Muscle of leg (tissue), 11 donors: ENCODE data around the gene SNX12. TPM values are rescaled to one million over a fixed set of nuclear protein-coding genes. Genes with fewer than 3 reads are reported as not detected.
"Not testable (repeated sequence)": the region's sequence is repeated elsewhere in the genome, so short reads cannot be mapped to it uniquely, and the experiment has no call there.

ENCODE experiments used
- DNase-seq: peaks from one replicate; pipeline ENCODE4 v3.0.0; 2013
- H3K27ac ChIP-seq: one replicate; pipeline ENCODE4 v1.5.1; 2013; ENCODE audit warnings: mild to moderate bottlenecking, low read length, control low read depth
- H3K27me3 ChIP-seq: one replicate; pipeline ENCODE4 v1.6.1; 2013; ENCODE audit warnings: low read length; ENCODE audit not compliant: control insufficient read depth, insufficient read depth
- H3K36me3 ChIP-seq: one replicate; pipeline ENCODE4 v1.6.1; 2013; ENCODE audit warnings: low read length; ENCODE audit not compliant: control insufficient read depth, insufficient read depth
- H3K4me1 ChIP-seq: one replicate; pipeline ENCODE4 v1.6.1; 2013; ENCODE audit warnings: low read length; ENCODE audit not compliant: control insufficient read depth, insufficient read depth
- H3K4me3 ChIP-seq: one replicate; pipeline ENCODE4 v1.5.1; 2013; ENCODE audit warnings: low read length, control low read depth
- H3K9me3 ChIP-seq: replicated peaks from 2 replicates; pipeline ENCODE4 v1.6.1; 2013; ENCODE audit warnings: low read depth, low read length; ENCODE audit not compliant: control insufficient read depth
- WGBS: methylation state at CpG from one replicate; pipeline ENCODE4 v1.1.5; 2013; ENCODE audit warnings: missing lambda C conversion rate; ENCODE audit not compliant: insufficient coverage; 5-methylcytosine and 5-hydroxymethylcytosine counted together
- polyA plus RNA-seq, 8 donors: library from polyadenylated mRNA; unstranded; fragments of 120-200 nt; gene quantifications; one replicate each; pipeline versions ENCODE4 v1.2.1 to v1.2.3, GENCODE V29; 2013; ENCODE audit warnings: inconsistent platforms in 1 of 8, low replicate concordance in 1 of 8; ENCODE audit not compliant: insufficient read length in 8 of 8, insufficient read depth in 1 of 8
- total RNA-seq: library from RNA; stranded (reverse); fragments of 120-200 nt; gene quantifications from one replicate; pipeline ENCODE4 v1.2.4, GENCODE V29; 2013

Gene SNX12
- total and polyA plus RNA-seq, 9 donors, result 43.3 to 60.8 (median 51.7) TPM

DNA sequence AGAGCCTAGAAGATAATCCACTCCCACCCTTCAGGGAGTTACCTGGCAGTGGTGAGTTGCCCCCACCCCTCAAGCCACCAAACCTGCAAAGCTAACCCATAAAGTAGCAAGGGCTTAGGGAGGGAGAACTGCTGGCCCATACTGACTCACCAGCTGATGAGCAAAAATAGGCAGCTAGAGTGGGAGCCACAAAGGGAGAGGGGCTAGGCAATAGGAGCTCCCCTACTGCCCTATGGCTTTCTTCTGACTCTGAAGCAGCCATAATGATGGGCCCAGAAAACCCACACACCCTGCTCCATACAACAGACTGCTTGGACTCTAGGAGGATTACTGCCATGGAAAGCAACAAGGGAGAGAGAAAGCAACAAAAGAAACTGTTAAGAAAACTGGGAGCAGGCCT is 8.0 kb downstream of the SNX12 start:
- peaks cover 13% of the 10 kb centered on the region for H3K36me3 ChIP-seq
- no peaks in the 10 kb centered on the region for H3K4me1 ChIP-seq
- H3K27me3 ChIP-seq, result peaks cover 4% of the 10 kb centered on the region
- no peak overlapping the region for H3K27ac ChIP-seq
- H3K9me3 ChIP-seq, result no peaks in the 10 kb centered on the region
- no peak overlapping the region for H3K4me3 ChIP-seq
- DNase-seq, result no peak

DNA sequence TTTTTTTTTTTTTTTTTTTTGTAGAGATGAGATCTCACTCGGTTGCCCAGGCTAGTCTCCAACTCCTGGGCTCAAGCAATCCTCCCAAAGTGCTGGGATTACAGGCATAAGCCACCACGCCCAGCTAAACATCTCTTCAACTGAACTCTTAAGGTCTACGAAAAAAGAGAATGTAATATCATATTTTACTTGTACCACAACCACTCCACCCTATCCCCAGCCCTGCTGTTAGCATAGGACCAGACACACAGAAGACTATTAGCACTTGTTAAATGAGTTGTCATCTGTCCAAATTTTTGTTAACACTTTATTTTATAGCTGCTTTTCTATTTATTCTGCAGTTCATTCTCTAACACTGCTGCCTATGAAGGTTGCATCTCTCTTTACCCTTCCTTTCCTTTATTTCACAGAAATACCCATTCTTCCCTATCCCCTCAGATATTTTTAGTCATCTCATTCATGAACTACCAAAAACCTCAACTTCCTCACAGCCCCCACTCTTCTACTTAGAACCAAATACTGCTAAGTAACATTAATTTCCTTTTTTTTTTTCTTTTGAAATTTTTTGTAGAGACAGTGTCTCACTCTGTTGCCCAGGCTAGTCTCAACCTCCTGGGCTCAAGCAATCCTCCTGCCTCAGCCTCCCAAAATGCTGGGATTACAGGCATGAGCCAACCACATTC is 10.1 kb downstream of the SNX12 start:
- no peak overlapping the region for H3K4me3 ChIP-seq
- H3K4me1 ChIP-seq, result no peaks in the 10 kb centered on the region
- H3K27me3 ChIP-seq, result peaks cover 4% of the 10 kb centered on the region
- no peak overlapping the region for H3K27ac ChIP-seq
- H3K9me3 ChIP-seq, result no peaks in the 10 kb centered on the region
- H3K36me3 ChIP-seq, result peaks cover 14% of the 10 kb centered on the region
- no CpG with 5 or more reads among the region's 3 CpGs for WGBS
- DNase-seq, result no peak

- peaks cover 3% of the 10 kb centered on the region for H3K4me1 ChIP-seq
- peaks cover 16% of the 10 kb centered on the region for H3K36me3 ChIP-seq
- H3K27ac ChIP-seq, result no peak overlapping the region
- H3K27me3 ChIP-seq, result peaks cover 6% of the 10 kb centered on the region
- H3K4me3 ChIP-seq, result no peak overlapping the region
- no peaks in the 10 kb centered on the region for H3K9me3 ChIP-seq
- DNase-seq, result no peak
Measured at GRCh38 chrX:71056867-71057266, 11.3 kb downstream of the SNX12 start.

DNA sequence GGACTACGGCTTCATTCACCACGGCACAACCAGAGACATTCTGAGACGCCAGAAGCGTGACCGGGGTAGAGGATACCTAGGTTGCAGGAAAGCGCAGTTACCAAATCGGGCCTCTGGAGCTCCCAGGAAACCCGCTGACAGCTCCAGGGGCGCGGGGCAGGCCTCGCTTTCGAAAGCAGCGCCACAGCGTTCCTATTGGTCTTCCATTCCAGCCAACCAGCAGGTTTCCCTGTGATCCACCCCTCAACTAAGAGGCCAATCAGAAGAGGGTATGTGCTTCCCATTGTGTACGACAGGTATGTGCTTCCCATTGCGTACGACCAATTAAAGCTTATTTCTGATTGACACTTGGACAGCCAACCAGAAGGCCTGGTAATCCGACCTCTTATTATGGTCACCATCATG is 14.9 kb downstream of the SNX12 start:
- Histone ChIP-seq H3K27ac (no peak overlapping the region), H3K9me3 (no peaks in the 10 kb centered on the region), H3K4me3 (peak overlapping the region; percentile 13), H3K4me1 (peaks cover 3% of the 10 kb centered on the region), H3K36me3 (peaks cover 3% of the 10 kb centered on the region), H3K27me3 (peaks cover 2% of the 10 kb centered on the region)
- WGBS, result 41% methylated on average over 14 of the region's 18 CpGs
- peak; percentile 41 for DNase-seq

DNA sequence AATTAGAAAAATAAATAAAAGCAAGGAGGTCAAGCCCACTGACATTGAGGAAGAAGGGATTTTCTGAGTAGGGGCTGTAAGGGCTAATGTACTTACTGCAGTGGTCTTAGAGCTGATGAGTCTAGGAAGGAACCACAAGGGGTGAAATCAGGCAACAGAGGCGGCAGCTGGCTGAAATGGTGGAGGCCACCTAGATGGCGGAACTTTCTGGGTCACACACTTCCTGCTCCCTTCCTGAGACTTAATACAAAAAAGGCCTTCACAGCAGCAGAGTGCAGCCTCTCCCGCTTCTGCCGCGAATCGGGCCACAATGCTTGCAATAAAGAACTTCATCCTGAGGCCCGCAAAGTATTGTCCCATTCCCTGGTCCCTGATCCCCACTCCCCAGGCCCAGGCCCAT is 15.4 kb downstream of the SNX12 start:
- peak overlapping the region; percentile 13 for H3K4me3 ChIP-seq

DNA sequence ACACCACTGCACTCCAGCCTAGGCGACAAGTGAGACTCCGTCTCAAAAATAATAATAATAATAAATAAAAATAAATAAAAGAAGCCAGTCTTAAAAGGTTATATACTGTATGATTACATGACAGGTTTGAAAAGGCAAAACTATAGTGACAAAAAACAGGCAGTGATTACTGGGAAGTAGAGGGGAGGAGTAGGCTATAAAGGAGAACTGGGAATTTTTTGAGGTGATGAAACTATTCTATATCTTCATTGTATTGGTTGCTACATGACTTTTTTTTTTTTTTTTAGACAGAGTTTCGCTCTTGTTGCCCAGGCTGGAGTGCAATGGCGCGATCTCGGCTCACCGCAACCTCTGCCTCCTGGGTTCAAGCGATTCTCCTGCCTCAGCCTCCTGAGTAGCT is 20.2 kb downstream of the SNX12 start:
- H3K9me3 ChIP-seq, H3K4me3 ChIP-seq, H3K27me3 ChIP-seq, H3K27ac ChIP-seq, H3K4me1 ChIP-seq, DNase-seq, H3K36me3 ChIP-seq: not testable (repeated sequence)
- WGBS, result no CpG with 5 or more reads among the region's 8 CpGs

More for the DNA sequence above, 15.4 kb downstream of the SNX12 start:
- WGBS, result 51% methylated on average over 7 of the region's 7 CpGs
- Histone ChIP-seq H3K4me1 (peaks cover 3% of the 10 kb centered on the region), H3K36me3 (peaks cover 3% of the 10 kb centered on the region), H3K9me3 (no peaks in the 10 kb centered on the region), H3K27me3 (peaks cover 2% of the 10 kb centered on the region), H3K27ac (no peak overlapping the region)
- DNase-seq, result peak; percentile 4

- Histone ChIP-seq H3K4me1 (no peaks in the 10 kb centered on the region), H3K27ac (no peak overlapping the region), H3K36me3 (no peaks in the 10 kb centered on the region), H3K9me3 (no peaks in the 10 kb centered on the region), H3K4me3 (no peak overlapping the region), H3K27me3 (no peaks in the 10 kb centered on the region)
- no peak for DNase-seq
- WGBS, result 67% methylated on average over 5 of the region's 6 CpGs
Measured at GRCh38 chrX:71017396-71017939, 50.7 kb downstream of the SNX12 start.

Other genes with a start within 250 kb of the SNX12 start
- gene TEX11, start 159.6 kb downstream of the SNX12 start, total RNA-seq, result not detected
- under 1 TPM in 5 of 8 donors, not detected in 3; 0.07 to 0.15 (median 0.10) TPM for gene TEX11, start 159.6 kb downstream of the SNX12 start, polyA plus RNA-seq
- gene SLC7A3, start 137.2 kb downstream of the SNX12 start, total RNA-seq, result 0.84 TPM
- gene SLC7A3, start 137.2 kb downstream of the SNX12 start, polyA plus RNA-seq, result 1 to 10 TPM in 6 of 8 donors, under 1 TPM in 2; 0.71 to 2.0 (median 1.3) TPM
- 18.8 TPM for gene FOXO4, start 27.5 kb upstream of the SNX12 start, total RNA-seq
- gene FOXO4, start 27.5 kb upstream of the SNX12 start, polyA plus RNA-seq, result 10 to 100 TPM; 26.1 to 36.8 (median 33.3) TPM
- gene CXorf65, start 38.4 kb upstream of the SNX12 start, total RNA-seq, result 1.4 TPM
- gene CXorf65, start 38.4 kb upstream of the SNX12 start, polyA plus RNA-seq, result 1 to 10 TPM in 1 of 8 donors, under 1 TPM in 5, not detected in 2; 0.63 to 1.1 (median 0.76) TPM
- gene IL2RG, start 43.2 kb upstream of the SNX12 start, total RNA-seq, result 0.98 TPM
- gene IL2RG, start 43.2 kb upstream of the SNX12 start, polyA plus RNA-seq, result 1 to 10 TPM; 1.3 to 7.2 (median 2.2) TPM
- 22.5 TPM for gene MED12, start 50.3 kb upstream of the SNX12 start, total RNA-seq
- 10 to 100 TPM; 33.4 to 52.0 (median 45.6) TPM for gene MED12, start 50.3 kb upstream of the SNX12 start, polyA plus RNA-seq
- gene NLGN3, start 76.5 kb upstream of the SNX12 start, total RNA-seq, result 1.9 TPM
- gene NLGN3, start 76.5 kb upstream of the SNX12 start, polyA plus RNA-seq, result 1 to 10 TPM; 2.2 to 7.8 (median 3.8) TPM
- 0.04 TPM for gene GJB1, start 154.9 kb upstream of the SNX12 start, total RNA-seq
- 1 to 10 TPM in 1 of 8 donors, under 1 TPM in 4, not detected in 3; 0.06 to 2.2 (median 0.36) TPM for gene GJB1, start 154.9 kb upstream of the SNX12 start, polyA plus RNA-seq
- 11.6 TPM for gene ZMYM3, start 185.8 kb upstream of the SNX12 start, total RNA-seq
- 10 to 100 TPM; 17.5 to 25.7 (median 21.3) TPM for gene ZMYM3, start 185.8 kb upstream of the SNX12 start, polyA plus RNA-seq
- gene NONO, start 215.3 kb upstream of the SNX12 start, total RNA-seq, result 285 TPM
- gene NONO, start 215.3 kb upstream of the SNX12 start, polyA plus RNA-seq, result 100 to 1,000 TPM; 289 to 402 (median 376) TPM
- 140 TPM for gene ITGB1BP2, start 233.4 kb upstream of the SNX12 start, total RNA-seq
- gene ITGB1BP2, start 233.4 kb upstream of the SNX12 start, polyA plus RNA-seq, result 100 to 1,000 TPM in 7 of 8 donors, 10 to 100 TPM in 1; 89.9 to 152 (median 125) TPM